Astrocyte of the spinal cord (primary cell): Measurements from ENCODE around the gene NLRP5.
A peak's percentile ranks its signal among the peaks of the same experiment; 100 is the strongest.

ENCODE experiments used
- DNase-seq: peaks from one replicate; pipeline ENCODE4 v3.0.0; 2011; ENCODE audit warnings: low read depth, low spot score
- H3K4me3 ChIP-seq: 2 replicates; pipeline ENCODE4 v1.5.1; 2011; ENCODE audit warnings: low read depth, mild to moderate bottlenecking, low read length, moderate library complexity
- in situ Hi-C: cut with HindIII; loops from 2 replicates; pipeline ENCODE4 v1.10.0; 2017; ENCODE audit warnings: low sequenced_read_pairs
- TF ChIP-seq, protein P1 (sequence below): IDR thresholded peaks from 2 replicates; pipeline ENCODE4 v1.5.1; 2012; ENCODE audit warnings: low read depth, mild to moderate bottlenecking, low read length, inconsistent platforms

NLRP5 gene

DNA sequence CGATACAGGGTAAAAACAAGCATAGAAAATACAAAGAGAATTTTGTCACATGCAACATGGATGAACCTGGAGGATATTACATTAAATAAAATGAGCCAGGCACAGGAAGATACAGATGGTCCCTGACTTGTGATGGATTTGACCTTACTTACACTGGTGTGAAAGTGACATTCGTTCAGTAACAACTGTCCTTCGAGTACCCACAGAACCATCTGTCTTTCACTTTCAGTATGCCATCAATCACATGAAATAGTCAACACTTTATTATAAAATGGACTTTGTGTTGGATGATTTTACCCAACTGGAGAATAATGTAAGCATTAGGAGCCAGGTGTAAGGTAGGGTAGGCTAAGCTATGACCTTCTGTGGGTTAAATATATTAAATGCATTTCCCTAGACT, 83.1 kb downstream of the NLRP5 start:
- no peak for DNase-seq
- no peak overlapping the region for H3K4me3 ChIP-seq
- TF ChIP-seq, protein P1, sequence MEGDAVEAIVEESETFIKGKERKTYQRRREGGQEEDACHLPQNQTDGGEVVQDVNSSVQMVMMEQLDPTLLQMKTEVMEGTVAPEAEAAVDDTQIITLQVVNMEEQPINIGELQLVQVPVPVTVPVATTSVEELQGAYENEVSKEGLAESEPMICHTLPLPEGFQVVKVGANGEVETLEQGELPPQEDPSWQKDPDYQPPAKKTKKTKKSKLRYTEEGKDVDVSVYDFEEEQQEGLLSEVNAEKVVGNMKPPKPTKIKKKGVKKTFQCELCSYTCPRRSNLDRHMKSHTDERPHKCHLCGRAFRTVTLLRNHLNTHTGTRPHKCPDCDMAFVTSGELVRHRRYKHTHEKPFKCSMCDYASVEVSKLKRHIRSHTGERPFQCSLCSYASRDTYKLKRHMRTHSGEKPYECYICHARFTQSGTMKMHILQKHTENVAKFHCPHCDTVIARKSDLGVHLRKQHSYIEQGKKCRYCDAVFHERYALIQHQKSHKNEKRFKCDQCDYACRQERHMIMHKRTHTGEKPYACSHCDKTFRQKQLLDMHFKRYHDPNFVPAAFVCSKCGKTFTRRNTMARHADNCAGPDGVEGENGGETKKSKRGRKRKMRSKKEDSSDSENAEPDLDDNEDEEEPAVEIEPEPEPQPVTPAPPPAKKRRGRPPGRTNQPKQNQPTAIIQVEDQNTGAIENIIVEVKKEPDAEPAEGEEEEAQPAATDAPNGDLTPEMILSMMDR = no peak
- in situ Hi-C loops = no loop called here

DNA sequence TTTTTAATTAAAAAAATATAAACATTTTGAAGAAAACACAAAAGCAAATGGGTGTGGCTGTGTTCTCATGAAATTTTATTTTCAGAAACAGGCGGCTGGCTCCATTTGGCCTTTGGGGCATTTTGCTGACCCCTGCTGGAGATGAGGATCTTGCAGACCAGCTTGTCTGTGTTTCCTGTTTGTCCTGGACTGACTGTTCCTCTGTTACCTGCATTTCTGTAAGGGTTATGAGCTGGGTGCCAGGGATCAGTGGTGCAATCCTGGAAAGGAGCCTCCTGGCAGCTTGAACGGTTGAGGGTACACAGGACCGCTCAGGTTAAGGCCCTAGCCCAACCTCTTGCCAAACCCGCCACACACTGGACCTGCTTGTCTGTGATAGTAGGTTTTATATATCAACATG, 84.6 kb downstream of the NLRP5 start:
- DNase-seq = no peak
- no peak overlapping the region for H3K4me3 ChIP-seq
- TF ChIP-seq, protein P1 = no peak
- in situ Hi-C loops = no loop called here

DNA sequence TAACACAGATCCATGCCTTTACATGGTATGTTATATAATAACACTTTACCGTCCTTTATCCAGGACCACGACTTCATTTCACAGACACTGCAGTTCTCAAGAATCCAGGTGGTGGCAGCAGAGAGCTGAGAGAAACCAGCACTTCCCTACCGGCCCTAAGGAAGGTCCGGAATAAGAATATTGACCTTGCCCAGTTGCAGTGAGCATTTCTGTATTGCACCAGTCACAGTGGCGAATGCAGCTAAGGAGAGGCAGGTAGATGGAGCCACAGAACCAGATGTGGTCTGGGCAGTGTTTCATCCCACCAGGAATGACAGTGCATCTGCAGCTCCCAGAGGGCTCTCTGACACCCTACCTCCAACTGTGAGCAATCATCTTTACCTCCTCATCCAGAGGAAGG, 89.9 kb downstream of the NLRP5 start:
- in situ Hi-C loops = no loop called here
- peak; percentile 48 for DNase-seq
- H3K4me3 ChIP-seq = no peak overlapping the region
- TF ChIP-seq, protein P1 = peak; percentile 91

DNA sequence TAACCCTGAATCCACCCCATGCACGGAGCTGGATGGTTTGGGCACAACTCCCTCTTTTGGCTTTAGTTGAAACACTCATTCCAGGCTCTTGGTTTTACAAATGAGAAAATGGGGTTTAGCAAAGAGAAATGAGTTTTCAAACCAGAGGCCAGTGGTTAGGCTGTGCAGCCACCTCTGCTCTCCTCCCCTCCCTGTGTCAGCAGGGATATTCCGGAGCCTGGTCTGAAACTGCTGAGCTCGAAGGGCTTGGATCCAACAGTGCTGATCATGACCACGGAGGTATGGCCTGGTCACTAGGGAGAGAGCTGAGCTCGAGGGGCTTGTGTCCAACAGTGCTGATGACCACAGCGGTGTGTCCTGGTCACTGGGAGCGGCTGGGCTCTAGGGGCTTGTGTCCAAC, 93.0 kb downstream of the NLRP5 start:
- in situ Hi-C loops = no loop called here
- DNase-seq = no peak
- TF ChIP-seq, protein P1 = no peak
- no peak overlapping the region for H3K4me3 ChIP-seq

- in situ Hi-C loops = no loop called here
- DNase-seq = peak; percentile 70
- H3K4me3 ChIP-seq = peak overlapping the region; percentile 28
- TF ChIP-seq, protein P1 = peak; percentile 65
These were observed 94.3 kb downstream of the NLRP5 start for GRCh38 chr19:56080669-56081401.

DNA sequence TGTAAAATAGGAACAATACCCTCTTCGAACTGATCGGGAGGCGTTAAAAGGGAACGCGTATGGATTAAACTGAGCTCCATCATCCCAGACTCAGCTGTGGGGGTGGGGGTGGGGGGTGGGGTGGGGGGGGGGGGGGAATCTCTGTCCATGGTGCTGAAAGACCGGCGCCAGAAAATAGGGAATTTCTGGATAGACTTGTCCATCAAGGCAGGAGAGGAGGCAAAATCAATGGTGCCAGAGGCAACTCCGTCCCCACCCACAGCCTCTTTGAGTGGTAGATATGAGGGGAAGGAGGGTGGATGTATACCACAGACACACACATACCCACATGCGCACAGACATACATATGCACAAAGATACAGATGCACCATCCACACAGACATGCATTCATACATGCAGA, 97.1 kb downstream of the NLRP5 start:
- no peak overlapping the region for H3K4me3 ChIP-seq
- TF ChIP-seq, protein P1 = no peak
- in situ Hi-C loops = no loop called here
- no peak for DNase-seq
